Measurements from ENCODE around the gene OTOG.

OTOG gene

DNA sequence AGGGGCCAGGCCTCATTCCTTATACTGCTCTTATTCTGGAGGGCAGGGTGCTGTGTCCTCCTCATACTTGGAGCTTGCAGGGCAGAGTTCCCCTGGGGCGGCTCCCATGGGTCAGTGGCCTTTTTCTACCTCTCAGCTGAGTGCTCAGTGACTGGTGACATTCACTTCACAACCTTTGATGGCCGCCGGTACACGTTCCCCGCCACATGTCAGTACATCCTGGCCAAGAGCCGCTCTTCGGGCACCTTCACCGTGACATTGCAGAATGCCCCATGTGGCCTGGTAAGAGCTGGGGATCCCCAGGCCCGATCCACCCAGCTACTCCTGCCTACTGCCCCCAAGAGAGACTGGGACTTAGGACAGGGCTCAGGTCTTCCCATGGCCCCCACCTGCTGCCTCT, 14.5 kb downstream of the OTOG start:
- DNase-seq (ENCODE audit: low read depth in 3 of 3), result no peak

DNA sequence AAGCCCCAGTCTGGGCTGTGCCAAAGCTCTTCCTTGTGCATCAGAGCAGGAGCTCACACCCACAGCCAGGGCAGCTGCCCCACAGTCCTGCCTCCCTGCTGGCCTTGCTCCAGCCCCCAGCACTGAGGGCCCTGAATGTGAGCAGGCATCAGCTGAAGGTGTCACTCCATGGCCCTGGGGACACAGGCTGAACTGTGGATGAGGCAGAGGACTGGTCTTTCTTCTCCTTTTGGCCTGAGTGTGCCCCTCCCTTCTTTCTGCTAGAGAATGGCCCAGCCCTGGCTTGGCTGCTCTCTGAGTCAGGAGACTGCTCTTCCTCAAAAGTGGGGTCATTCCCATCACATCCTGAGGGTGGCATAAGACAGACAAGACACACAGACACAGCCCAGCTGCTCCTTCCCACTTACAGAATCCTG, 16.2 kb downstream of the OTOG start:
- DNase-seq (ENCODE audit: low read depth in 3 of 3), result no peak

DNA sequence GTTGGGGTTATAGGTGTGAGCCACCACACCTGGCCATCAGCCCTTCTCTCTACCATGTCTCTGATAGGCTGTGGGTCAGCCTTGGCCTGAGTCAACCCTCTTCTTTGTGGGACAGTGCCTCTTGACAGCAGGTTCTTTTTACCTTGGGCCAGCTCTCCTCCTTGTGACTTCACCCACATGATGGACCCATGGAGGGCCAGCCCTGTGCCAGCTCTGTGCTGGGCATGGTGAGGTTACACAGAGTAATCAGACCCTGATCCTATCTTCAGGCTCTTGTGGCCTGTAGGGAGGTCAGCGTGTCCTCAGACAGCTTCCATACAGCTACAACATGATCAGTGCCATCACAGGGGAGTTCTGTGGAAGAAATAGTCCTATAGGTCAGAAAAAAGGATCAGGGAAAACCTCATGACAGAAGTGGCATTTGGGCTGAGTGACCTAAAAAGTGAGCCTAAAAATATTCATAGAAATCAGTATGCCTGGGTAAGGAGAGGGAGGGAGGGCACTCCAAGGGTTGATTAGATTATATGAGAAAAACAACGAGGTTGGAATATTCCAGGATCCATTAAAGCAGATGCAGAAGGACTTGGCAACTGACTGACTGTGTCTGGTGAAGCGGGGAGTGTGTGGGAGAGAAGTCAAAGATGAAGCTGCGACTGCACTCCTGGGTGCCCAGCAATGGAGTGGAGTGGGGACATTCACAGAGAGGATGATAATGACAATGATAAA, 17.1 kb downstream of the OTOG start:
- no peak for DNase-seq (ENCODE audit: low read depth in 3 of 3)

DNA sequence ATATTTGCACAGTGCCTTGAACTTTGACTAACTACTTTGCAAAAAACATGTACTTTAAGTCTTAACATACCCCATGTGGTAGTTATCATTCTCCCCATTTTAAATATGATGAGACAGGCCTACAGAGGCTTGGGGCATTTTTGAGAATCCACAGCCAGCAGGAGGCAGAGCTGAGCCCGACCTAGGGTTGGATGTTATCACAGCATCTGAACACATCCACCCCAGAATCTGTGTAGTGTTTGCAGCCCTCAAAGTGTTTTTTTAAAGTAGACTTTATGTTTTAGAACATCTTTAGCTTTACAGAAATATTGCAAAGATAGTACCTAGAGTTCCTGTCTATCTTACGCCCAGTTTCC, 17.6 kb downstream of the OTOG start:
- DNase-seq (ENCODE audit: low read depth in 3 of 3), result no peak

DNA sequence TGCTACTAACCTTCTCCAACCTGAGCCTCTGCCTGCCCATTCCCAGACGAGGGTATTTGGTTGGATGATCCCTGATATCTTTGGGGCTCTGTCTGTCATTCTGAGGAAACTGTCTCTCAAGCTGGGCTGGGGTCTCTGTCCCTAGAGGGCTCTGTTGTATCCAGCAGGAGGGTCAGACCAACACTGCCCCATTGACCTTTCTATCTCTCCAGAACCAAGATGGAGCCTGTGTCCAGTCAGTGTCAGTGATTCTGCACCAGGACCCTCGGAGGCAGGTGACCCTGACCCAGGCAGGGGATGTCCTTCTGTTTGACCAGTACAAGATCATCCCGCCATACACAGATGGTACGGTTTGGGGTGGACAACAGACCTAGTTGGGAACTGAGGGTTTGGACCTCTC, 21.9 kb downstream of the OTOG start:
- DNase-seq (ENCODE audit: low read depth in 3 of 3), result no peak

DNA sequence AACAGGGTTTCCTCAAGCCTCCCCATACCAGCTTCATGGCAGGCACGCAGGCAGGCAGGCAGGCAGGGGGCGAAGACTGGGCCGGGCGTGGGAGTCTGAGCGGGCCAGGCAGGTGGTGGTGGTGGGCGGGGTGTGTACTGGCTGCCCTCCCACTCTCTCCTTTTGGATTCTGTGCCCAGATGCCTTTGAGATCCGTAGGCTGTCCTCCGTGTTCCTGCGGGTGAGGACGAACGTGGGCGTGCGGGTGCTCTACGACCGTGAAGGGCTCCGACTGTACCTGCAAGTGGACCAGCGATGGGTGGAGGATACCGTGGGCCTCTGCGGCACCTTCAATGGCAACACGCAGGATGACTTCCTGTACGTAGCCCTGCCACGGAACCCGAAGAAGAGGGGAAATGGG, 23.0 kb downstream of the OTOG start:
- no peak for DNase-seq (ENCODE audit: low read depth in 3 of 3)

DNA sequence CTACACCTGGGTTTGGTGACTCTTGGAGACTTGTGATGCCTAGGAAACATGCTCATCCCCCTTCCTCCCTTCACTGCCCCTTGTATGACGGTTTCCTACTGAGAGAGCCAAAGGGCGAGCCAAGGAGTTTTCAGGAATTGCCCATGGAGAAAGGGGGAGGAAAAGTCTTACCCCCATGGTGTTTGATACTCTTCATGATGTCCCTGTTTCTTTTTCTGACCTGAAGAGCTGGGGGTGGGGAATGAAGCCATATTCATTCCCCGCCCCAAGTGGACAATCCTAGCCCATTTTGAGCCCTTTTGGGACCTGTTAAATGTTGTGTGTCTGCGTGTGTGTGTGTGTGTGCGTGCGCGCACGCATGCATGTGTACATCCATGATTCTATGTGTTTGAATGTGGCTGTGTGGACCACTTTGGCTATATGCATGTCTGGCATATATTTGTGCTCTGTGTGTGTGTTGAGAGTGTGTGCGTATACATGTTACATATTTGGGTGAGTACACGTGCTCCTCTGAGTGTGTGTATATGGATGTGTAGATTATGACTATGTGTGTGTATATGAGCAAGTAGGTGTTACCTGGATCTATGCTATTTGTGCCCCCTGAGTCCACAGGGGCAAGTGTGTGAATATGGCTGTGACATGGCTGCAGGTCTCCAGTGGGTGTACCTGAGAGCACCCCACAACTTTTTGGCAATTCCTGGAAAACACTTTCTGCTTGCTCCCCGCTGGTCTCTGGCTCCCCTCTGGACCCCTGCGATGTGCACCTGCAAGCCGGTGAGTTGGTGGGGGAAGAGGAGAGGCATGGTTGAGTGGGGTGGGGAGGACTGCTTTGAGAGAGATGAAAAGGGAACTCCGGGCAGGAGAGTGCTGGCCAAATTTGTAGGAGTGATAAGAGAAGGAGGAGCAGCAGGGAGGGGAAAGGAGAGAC, 24.6 kb downstream of the OTOG start:
- DNase-seq (ENCODE audit: low read depth in 3 of 3), result no peak

DNA sequence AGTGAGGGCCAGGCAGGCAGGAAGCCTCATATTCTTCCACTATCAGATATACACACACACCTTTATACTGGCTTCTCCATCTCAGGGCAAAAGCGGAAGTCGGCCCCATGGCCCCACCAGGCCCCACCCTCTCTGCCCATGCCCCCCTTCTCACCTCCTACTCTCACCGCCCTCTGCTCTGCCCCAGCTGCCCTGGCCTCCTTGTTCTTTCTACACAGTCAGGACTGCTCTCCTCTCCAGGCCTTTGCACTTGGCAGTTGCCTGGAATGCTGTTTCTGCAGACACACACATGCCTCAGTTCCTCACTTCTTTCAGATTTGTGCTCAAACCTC, 25.3 kb downstream of the OTOG start:
- no peak for DNase-seq (ENCODE audit: low read depth in 3 of 3)

DNA sequence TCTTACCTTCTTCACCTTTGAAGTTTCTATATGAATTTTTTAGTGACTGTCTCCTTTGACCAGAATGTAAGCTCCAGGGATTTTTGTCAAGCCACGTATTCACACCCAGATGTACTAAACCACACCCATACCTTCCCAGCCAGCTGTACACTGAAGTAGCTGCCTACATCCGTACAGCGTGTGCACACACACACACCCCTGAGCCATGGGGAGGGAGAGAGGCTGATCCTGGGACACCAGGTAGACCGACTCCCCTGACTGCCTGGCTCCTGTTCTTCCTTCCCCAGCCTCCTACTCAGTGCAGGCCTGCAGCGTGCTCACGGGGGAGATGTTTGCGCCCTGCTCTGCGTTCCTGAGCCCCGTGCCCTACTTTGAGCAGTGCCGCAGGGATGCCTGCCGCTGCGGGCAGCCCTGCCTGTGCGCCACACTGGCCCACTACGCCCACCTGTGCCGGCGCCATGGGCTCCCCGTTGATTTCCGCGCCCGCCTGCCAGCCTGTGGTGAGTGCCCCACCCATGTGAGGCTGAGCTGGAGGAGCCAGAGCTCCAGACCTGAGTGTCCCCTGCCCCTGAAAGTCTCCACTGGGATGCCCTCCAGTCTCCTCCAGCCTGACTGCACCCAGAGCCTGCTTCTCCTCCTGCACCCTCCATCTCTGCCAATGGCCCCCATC, 25.9 kb downstream of the OTOG start:
- DNase-seq (ENCODE audit: low read depth in 3 of 3), result no peak

DNA sequence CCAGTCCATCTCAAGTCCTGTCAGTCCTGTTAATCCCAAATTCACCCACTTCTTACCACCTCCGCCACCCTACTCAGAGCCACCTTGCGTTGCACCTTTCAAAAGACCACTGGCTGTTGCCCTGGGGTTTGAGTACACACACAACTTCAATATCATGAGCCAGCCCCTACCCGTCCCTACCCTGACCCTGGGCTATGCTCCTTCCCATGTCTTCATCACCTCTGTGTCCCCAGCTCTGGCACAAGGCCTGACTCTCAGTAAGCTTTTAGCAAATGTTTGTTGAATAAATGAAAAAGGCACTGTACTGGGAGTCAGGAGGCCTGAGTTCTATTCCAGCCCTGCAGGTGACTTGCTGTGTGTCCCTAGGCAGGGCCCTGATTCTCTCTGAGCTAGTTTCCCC, 26.5 kb downstream of the OTOG start:
- DNase-seq (ENCODE audit: low read depth in 3 of 3), result no peak

DNA sequence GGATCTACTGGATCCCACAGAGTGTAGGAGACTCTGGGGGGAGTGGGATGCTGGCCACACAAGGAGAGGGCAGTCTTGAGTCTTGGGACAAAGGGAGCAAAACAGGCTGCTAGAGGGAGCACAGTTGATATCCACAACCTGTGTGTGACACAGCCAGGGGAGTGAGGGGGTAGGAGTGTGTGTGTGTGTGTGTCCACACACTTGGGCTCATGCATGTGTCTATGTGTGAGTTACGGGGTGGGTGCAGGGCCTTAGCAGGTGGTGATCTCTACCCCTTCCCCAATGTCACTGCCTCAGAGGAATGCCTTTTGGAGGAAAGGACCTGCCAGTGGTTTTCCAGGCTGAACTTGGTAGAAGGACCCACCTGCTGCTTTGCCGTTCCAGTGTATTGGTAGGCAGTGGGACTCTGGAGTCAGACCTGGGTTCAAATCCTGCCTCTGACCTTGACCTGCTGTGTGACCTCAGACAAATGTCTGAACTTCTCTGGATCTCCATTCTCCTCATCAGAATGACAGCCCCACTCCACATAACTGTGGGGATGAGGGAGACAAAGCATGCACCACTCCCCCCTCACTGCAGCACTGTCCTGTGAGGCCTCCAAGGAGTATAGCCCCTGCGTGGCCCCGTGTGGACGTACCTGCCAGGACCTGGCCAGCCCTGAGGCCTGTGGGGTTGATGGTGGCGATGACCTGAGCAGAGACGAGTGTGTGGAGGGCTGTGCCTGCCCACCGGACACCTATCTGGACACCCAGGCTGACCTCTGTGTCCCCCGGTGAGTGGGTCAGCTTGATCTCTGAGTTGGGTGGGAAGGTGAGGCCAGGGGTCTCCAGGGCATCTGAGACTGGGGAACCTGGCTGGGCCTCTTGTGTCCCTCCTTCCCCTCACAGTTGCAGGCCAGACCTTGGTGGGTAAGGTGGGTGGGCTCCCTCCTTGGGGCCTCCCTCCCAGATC, 27.4 kb downstream of the OTOG start:
- DNase-seq (ENCODE audit: low read depth in 3 of 3), result no peak

DNA sequence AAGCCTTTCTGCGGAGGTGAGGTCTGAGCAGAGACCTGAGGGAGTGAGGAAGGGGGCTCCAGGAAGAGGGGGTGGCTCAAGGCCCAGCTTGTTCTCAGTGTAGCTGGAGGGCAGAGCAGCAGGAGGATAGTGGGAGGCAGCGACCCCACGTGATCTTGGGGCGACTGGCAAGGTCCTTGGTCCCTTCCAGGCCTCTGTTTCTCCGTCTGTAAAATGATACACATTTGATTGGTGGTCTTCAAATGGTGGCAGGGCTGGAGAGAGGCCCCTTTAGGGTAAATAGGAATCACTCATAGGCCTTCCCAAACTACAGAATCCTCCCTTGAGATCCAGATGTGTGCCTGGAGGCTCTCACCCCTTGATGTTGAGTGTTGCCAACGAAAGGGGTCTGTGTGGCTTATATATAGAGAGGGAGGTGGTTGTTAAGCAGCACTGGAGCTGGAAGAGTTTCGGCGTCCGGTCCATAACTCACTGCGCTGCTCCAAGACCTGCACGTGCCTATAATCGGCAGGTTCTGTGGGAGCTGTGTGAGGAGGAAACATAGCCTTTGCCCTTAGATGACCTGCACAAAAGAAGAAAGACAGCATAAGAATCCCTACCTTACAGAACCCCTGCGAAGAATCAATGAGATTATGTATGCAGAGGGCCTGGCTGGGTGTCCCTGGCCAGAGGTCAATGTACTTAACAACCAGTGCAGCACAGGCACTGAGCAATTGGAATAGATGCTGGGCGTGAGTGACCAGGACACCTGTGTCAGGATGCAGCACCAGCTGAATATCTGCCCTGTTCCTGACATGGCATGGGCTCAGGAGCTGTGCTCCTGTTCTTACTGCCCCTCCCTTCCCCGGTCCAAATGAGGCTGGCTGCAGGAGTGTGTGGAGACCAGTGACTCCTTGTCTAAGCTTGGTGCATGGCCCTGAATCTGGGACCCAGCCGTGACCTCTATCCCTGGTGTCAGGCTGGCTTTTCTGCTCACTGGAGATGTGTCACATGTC, 28.7 kb downstream of the OTOG start:
- DNase-seq (ENCODE audit: low read depth in 3 of 3), result no peak

DNA sequence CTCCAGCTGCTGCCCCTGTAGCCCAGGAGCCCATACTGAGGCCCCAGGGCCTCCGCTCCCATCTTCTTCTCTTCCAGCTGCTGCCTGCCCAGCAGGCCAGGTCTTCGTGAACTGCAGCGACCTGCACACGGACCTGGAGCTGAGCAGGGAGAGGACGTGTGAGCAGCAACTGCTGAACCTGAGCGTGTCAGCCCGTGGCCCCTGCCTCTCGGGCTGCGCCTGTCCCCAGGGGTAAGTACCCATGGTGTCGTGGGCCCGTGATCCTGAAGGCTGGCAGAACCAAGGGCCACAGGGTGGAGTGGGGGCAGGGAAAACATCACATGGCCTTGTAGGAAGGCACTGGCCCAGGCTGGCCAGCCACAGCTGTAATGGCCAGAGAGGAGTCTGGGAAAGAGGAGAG, 31.2 kb downstream of the OTOG start:
- no peak for DNase-seq (ENCODE audit: low read depth in 3 of 3)

DNA sequence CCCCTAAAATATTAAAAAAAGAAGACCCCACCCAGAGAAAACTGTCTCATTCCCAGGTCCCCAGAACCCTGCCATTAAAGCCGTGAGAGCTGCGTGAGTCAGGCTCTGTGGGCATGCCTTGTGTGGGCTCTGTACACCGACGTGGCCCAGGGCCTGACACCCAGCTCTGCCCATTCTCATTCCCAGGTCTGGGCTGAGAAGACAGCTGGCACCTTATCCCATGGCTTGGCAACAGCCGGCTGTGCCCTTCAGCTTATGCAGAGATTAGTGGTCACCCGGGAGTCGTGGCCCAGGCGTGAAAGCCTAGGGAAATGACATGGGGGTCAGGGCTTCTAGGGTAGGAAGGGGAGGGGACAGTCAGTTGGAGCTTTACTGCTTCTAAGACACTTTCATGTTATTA, 31.9 kb downstream of the OTOG start:
- DNase-seq (ENCODE audit: low read depth in 3 of 3), result no peak

DNA sequence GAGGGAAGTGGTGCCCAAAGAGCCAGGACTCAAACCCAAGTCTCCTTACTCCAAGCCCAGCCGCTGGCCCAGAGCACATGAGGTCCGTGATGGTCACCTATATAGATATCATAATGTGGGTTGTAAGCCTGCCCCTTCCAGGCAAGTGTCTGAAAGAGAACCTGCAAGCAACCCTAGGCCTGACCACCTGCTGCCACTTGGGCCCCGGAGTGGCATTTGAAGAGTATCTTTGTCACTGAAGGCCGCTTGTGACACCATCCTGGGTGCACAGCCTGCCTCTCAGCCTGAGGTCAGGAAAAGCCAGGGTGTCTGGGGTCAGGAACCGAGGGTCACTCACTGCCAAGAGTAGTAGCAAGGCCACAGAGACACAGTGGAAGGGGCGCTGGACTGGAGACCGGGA, 32.4 kb downstream of the OTOG start:
- DNase-seq (ENCODE audit: low read depth in 3 of 3), result no peak

DNA sequence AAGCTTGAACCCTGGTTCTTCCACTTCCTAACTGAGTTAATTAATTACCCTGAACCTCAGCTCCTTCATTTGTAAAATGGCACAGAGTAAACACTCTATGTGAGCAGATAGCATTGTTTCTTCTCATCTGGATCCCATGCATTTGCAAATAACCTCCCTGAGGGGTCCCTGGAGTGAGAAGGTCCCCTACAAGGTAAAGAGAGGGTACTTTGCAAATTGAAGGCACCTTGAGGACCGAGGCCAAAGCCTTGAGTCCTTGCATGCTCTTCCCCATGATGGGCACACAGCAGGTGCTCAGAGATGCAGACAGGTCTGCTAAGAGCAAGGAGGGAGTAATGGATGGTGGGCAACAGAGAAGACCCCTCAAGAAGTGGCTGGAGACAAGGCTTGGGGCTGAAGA, 33.2 kb downstream of the OTOG start:
- DNase-seq (ENCODE audit: low read depth in 3 of 3), result no peak

DNA sequence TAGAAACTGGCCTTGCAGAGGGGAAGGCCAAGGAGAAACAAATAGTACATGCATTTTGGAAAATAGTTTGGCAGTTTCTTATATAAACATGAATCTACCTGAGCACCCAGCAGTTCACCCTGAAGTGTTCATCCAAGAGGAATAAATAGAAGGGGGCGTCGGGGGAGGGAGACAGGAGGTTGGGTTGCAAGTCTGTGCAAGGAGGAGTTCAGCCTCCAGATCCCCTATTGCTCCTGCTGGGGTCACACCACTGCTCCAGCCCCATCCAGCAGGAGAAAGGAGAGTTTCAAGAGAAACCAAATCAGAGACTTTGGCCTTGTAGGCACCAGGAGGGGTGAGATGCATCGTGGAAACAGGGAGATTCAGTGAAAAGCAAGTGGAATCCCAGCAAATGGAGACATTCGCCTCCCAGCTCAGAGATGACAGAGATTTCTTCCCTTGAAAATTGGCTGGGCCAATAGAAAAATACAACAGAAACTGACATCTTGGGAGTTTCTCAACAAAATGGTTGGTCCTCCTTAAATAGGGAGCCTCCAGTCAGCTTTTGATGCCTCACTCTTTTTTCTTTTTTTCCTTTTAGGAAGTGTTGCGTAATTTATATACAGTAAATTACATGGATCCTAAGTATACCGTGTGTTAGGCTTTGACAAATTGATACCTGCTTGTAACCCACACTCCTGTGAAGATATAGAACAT, 34.1 kb downstream of the OTOG start:
- DNase-seq (ENCODE audit: low read depth in 3 of 3), result no peak

DNA sequence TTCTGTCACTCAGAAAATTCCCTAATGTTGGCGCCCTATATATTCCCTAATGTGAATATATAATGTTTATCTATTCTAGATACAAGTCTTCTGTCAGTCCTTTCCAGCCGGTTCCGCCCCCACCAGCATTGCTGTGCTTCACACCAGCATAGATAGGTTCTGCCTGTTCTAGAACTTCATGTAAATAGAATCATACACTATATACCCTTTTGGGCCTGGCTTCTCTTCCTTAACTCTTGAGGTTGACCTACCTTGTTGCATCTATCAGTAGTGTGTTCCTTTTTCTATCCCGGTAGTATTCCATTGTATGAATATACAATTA, 34.6 kb downstream of the OTOG start:
- DNase-seq (ENCODE audit: low read depth in 3 of 3), result no peak

DNA sequence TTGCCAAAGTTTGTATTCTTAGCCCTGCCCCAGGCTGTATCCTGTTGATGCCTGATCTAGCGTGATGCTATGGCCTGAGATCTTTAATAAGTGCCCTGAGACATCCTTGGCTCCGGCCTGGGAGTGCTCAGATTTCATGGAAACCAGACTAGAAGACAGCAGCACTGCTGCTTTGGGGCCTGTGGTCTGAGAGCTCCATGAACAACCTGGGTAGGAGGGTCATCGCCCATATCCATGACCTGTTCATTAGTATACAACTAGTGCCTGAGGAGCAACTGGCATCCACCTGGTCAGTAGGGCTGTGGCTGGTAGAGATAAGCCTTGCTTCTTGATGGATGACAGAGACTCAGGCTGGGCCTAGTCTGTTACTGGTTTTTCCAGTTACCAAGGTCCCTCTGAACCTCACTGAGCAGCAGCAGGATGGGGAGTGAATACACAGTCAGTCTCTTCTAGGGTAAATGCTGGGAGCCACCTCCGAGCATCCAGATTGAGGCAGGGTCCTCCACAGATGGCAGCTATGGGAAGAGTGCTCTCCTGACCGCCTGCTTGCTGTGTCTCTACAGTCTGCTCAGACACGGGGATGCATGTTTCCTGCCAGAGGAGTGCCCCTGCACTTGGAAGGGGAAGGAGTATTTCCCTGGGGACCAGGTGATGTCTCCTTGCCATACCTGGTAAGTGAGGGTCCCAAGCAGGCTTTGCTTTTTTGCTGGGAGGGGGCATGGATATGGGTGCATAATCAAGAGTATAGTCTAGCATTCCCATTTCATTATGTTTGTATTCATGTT, 39.0 kb downstream of the OTOG start:
- DNase-seq (ENCODE audit: low read depth in 3 of 3), result no peak
